ENCODE data around the gene ZBP1.
A peak's percentile ranks its signal among the peaks of the same experiment; 100 is the strongest.

The ZBP1 gene

DNA sequence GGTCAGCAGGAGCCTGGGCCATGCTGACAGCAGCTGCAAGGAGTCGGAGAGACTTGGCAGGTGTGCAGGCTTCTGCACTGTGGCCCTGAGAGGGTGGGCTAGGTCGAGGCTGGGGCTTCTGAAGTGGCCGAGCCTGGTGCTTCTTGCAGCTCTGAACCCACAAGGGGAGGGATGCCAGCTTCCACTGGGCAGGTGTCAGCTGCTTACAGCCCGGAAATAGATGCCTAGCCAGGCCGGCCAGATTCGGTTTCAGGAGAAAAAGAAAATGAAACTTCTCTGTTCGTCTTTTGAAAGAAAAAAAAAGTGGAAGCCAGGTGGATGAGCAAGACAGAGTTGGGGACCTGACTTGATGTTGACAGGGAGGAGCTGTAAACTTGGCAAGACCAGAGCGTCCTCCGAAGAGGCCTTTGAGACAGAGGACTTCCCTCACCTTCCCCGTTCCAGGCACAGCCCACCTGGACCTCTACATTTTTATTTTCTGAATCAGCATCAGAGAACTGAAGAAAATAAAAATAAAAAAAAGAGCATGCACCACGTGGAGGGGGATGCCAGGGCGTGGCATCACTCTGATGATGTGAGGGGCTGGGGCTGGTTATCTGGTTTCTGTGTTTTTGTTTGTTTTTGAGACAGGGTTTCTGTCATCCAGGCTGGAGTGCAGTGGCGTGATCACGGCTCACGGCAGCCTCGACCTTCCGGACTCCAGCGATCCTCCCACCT lies at the start of gene ZBP1:
ZBP1 (minus strand) TSS at position 153 of the 717 bp plus-strand sequence; CDS start at position 22, 131 bp downstream.
- no peak for DNase-seq

- no peak for DNase-seq
Measured at GRCh38 chr20:57669632-57670031, 49.4 kb upstream of the ZBP1 start.

- no peak for DNase-seq
Measured at GRCh38 chr20:57667924-57668782, 47.9 kb upstream of the ZBP1 start.

- peak in 1 of 2 experiments; percentile 56 for DNase-seq
Measured at GRCh38 chr20:57667388-57667787, 47.2 kb upstream of the ZBP1 start.

DNA sequence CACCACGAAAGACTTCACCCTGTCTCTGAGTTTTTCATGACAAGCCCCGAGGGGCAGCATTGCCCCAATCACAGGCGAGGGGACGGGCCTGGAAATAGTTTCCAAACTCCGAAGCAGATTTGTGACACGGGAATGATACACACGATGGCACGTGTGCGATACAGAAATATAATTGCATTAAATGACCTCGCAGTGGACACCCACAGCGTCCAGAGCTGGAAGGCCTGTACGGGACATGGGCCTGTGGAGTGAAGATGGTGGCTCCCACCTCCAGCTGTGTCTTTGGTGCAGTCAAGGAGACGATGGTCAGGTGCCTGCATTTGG lies 46.6 kb upstream of the ZBP1 start:
- DNase-seq = no peak

GRCh38 chr20:57666106-57666833 lies 46.0 kb upstream of the ZBP1 start:
- DNase-seq = no peak

GRCh38 chr20:57665589-57665971 lies 45.4 kb upstream of the ZBP1 start:
- no peak for DNase-seq

- DNase-seq = no peak
Measured at GRCh38 chr20:57664924-57665588, 44.8 kb upstream of the ZBP1 start.

GRCh38 chr20:57664476-57664875 lies 44.2 kb upstream of the ZBP1 start:
- DNase-seq = no peak

DNA sequence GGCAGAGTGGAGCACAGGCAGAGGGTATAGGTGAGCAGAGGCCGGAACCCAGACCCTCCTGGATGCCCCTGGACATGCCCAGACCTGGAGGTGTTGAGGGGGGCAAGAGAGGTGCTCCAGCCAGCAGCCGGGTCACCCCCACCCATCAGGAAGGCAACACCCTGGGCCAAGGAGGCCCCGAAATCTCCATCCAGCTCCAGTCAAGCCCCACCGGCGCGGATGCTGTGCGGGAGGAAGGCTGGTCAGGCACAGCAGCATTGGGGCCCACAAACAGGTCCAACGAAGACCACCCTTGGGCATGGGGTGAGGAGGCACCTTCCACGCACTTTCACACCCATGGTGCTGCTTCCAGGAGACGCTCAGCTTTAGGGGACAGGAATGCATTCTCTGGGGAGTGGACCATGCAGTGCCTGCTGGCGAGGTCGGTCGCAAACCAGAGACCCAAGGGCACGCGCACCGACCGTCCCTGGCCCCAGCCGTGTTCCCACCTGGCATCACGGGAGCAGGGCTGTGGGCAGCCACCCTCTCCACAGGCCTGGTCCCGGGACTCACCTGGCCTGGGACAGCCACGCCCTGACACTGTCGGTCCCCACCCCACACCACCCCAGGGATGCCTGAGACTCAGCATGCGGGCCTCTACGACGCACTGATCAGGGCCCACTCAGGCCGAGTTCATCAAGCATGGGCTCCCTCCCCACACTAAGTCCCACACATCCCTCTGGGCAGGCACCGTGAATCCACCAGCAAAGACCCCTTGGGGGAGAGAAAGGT lies 43.6 kb upstream of the ZBP1 start:
- DNase-seq = no peak

DNA sequence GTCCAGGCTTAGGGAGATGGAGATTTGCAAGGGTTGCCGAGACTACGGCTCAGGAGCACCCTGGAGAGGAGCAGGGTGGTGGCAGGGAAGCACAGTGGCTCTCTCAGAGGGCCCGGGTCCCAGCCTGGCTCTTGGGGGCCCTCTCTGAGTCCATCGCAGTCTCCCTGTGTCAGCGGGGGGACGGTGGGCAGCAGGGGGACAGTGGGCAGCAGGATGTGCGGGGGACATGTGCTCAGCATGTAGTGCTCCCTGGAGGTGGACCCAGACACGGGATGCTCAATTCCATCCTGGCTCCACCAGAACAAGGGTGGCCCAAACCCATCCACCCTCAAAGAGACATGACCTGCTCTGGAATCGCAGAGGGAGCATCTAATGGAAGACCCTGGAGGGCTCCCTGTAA lies 43.0 kb upstream of the ZBP1 start:
- DNase-seq = no peak

DNA sequence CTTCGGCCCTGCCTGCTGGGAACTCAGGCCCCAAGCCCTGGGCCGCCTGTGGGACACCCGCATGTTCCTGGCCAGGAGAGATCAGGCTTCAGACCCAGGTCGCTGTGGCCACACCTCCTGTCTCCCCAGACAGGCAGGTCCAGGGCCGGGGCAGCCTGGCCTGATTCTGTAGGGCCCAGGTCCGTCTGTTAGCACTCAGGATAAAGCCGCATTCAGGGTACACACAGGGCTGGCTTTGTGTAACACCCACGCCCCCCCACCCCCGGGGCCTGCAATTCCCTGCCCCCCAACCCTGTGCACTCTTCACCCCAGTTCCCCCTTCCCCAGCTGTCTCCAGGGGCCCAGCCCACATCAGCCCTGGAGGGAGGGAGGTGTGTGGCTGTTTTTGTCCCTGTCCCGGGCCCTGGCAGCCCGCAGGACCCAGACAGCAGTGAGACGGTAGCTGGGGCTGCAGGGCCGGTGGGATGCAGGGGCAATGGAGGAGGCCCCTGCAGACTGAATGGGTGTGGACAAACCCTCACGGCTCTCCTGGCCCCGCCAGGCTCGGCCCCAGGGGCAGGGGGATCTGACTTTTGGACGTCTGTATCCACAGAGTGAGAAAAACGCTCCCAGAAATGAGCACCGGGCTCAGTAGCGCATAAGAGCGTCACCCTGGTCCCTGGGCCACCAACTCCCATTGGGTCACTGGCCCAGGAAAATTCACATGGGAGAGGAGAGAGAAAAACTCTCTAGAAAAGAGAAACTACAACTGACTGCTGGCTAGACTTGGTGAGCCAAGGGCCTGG lies 42.4 kb upstream of the ZBP1 start:
- DNase-seq = no peak

DNA sequence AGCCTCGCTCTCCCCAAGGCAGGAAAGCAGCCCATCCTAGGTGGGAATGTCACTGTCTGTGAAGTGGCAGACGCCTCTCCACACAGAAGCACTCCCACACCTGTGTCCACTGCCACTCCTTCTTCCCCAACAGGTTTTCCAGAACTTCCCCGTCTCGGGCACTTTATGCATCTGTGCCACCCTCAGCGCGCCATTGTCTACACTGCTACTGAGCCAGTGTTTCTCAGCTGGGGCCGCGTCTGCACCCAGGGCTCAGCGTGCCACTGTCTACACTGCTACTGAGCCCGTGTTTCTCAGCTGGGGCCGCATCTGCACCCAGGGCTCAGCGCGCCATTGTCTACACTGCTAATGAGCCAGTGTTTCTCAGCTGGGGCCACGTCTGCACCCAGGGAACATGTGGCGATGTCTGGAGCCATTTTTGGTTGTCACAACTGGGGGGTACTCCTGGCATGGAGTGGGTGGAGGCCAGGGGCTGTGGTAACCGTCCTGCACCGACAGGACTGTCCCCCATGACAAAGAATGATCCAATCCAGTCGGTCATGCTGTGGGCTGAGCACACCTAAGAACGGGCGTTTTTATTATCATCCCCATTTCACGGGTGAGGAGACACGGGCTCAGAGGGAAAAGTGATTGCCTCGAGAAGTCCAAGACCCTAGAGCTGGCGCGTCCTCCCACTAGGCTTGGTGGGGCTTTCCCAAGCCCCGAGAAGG lies 41.7 kb upstream of the ZBP1 start:
- DNase-seq = no peak

DNA sequence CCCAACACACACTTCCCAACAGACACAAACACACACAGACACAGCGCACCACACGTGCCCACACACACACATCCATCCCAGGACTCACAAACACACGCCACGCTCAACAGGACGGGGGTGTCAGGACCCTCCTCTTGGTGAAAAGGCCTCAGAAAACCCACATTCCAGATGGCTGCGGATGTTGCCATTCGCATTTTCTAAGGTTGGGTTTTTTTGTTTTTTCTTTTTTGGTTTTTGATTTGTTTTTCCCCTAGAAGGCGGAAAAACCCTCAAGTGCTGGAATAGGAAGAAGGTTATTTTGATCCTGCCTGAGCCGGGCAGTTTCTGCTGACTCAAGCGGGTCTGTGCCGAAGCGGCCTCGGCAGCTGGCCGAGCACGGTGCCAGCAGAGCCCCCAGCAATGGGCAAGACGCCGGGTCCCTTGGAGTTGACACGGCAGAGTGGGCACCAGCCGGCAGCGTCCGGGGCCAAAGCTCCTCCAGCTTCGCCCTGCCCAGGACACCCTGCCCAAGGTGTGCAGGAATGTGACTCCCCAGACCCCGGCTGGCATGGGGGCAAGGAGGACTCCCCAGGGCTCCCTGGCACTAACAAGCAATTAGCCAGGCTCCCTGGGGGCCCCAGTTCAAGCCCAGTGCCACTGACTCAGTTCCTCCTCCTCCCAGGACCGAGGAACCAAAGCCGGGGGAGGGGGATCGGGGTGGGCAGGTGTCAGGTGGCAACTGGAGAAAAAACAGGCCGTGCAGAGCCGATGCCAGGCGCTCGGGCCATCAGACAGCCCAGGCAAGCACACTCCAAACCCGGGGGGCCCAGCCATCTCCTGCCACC lies 40.9 kb upstream of the ZBP1 start:
- DNase-seq = no peak

- DNase-seq = no peak
Measured at GRCh38 chr20:57660181-57660921, 40.1 kb upstream of the ZBP1 start.

- no peak for DNase-seq
Measured at GRCh38 chr20:57659517-57660180, 39.4 kb upstream of the ZBP1 start.

DNA sequence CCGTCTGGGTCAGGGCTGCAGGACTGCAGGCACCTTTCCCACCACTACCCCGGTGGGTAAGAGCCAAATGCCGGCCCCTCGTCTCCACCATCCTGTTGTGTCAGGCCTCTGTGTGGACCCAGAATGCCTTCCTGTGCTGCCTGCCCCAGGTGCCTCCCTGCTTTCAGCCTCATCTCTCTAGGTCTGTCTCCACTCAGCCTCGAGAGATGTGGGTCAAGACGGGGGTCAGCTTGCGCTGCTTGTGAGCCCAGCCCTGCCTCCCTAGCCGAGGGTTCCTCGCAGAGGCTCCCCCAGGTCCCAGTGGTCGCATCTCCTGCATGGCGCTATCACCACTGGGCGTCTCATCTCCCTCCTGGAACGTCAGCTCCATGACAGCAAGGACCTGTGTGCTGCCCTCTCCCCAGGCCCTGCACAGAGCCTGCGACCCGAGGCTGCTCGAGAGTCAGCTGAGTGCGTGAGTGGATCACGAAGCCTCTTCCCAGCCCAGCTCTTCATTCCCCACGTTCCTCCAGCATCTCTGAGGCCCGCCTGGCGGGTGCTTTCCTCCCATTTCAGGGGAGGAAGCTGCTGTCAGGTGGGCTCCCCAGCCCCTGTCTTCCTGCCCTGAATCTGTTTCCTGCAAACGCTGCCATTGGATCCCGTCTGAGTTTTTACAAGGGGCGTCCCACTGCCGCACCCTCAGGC lies 38.7 kb upstream of the ZBP1 start:
- DNase-seq = no peak

- DNase-seq = peak; percentile 20 to 79
Measured at GRCh38 chr20:57658447-57658832, 38.2 kb upstream of the ZBP1 start.
